ENCODE data around the gene TMEM131.

TMEM131 gene

DNA sequence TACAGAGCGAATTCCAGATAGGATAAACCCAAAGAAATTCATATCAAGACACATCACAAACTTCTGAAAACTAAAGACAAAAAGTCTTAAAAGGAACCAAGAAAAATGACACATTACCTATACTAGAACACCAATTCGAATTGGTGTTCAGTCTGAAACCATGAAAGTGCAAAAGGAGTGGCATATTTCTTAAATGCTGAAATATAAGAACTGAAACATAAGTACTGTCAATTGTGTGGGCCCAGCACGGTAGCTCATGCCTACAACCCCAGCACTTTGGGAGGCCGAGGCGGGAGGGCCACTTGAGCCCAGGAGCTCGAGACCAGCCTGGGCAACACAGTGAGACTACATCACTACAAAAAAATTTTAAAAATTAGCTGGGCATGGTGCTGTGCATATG lies 43.4 kb downstream of the TMEM131 start:
- CTCF ChIA-PET: interaction anchor here (1.3 to 3.8 kb wide), 3 partner anchors 10 to 28 kb away, joined by 3 to 15 read pairs (median 7); no protein-coding TSS in a partner anchor
- DNase-seq (ENCODE audit: extremely low spot score): no peak
- POLR2A ChIA-PET: no interaction called here
- TF ChIP-seq, protein P1, sequence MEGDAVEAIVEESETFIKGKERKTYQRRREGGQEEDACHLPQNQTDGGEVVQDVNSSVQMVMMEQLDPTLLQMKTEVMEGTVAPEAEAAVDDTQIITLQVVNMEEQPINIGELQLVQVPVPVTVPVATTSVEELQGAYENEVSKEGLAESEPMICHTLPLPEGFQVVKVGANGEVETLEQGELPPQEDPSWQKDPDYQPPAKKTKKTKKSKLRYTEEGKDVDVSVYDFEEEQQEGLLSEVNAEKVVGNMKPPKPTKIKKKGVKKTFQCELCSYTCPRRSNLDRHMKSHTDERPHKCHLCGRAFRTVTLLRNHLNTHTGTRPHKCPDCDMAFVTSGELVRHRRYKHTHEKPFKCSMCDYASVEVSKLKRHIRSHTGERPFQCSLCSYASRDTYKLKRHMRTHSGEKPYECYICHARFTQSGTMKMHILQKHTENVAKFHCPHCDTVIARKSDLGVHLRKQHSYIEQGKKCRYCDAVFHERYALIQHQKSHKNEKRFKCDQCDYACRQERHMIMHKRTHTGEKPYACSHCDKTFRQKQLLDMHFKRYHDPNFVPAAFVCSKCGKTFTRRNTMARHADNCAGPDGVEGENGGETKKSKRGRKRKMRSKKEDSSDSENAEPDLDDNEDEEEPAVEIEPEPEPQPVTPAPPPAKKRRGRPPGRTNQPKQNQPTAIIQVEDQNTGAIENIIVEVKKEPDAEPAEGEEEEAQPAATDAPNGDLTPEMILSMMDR (IDR thresholded peaks at IDR 0.05; ENCODE audit: control extremely low read depth, extremely low read depth, low read depth, missing control alignments): no peak

DNA sequence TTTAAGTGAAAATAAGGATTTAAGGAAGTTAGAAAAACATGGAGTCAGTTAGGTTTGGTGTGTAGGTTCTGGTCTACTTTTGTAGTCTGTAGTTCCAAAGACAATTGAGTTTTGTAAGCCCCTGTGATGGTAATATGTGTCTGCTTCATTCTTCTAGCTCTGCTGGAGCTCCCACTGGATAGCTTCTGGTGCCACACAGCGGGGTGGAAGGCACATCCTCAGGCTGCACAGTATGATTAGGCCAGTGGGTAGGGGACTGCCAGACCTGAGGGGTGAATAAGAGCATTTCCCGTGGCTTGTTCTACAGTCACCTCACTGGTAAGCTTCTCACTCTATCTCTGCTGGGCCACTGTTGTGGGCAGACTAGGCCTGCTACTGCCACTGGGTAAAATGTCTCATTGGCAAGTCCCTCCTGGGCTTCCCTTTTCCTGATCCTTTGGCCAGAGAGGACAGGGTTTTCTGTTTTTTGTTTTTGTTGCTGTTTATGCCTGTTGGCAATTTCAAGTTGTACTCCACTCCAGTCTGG lies 44.5 kb downstream of the TMEM131 start:
- no peak for DNase-seq (ENCODE audit: extremely low spot score)
- POLR2A ChIA-PET: interaction anchor here (0.7 kb wide), 1 partner anchor 137 kb away, joined by 4 read pairs; no protein-coding TSS in a partner anchor
- CTCF ChIA-PET: interaction anchor here (0.7 to 3.8 kb wide), 4 partner anchors 11 to 144 kb away, joined by 4 to 15 read pairs (median 6); no protein-coding TSS in a partner anchor
- TF ChIP-seq, protein P1 (IDR thresholded peaks at IDR 0.05; ENCODE audit: control extremely low read depth, extremely low read depth, low read depth, missing control alignments): no peak

DNA sequence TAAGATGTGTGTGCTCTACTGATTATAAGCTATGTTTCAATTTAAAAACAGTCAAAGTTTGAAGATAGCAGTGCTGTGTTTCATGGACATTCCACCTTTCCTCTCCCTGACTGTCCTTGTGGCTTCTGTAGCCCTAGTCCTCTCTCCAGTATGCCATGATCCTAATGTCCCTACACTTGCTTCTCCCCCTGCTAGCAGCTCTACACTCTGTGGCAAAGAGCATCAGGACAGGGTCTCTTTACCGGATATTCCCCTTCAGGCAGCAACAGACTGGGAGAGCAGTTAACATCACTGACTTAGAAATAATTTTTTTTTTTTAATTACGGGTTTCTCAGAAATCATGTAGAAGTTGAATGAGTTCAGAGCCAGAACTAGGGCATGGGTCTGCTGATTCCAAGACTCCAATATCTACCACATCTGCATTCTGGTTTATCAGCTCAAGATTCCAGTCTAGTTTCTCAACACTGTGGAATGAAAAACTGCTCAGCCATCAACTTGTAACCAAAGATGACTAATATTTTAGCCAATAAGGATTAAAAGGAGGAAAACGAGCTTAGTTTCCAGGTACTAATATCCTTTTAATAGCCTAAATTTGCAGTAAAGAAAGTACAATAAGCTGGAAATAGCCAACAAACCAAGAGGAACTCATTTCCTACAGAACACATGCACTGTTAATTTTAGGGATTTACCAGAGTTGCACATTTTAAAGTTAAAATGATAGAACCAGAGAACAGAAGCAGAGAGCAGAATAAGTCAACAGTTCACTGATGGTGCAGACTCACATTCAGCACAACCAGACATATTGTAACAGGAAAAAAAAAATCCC lies 45.2 kb downstream of the TMEM131 start:
- CTCF ChIA-PET: interaction anchor here (0.7 to 3.8 kb wide), 6 partner anchors 8 to 144 kb away, joined by 4 to 15 read pairs (median 4); no protein-coding TSS in a partner anchor
- POLR2A ChIA-PET: interaction anchor here (0.7 kb wide), 1 partner anchor 138 kb away, joined by 4 read pairs; no protein-coding TSS in a partner anchor
- no peak for DNase-seq (ENCODE audit: extremely low spot score)
- TF ChIP-seq, protein P1 (IDR thresholded peaks at IDR 0.05; ENCODE audit: control extremely low read depth, extremely low read depth, low read depth, missing control alignments): no peak

DNA sequence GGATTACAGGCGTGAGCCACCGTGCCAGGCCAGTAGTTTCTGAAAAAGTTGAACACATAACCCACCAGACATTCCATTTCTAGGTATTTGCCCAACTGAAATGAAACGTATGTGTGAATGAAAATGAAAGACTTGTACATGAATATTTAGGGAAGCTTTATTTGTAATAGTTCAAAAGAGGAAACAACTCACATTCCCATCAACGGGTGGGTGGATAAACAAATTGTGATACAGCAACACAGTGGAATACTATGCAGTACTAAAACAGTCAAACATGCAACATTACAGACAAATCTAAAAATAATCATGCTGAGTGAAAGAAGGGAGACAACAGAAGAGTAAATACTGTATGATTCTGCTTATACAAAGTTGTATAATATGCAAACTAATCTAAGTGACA lies 46.8 kb downstream of the TMEM131 start:
- CTCF ChIA-PET: interaction anchor here (1.3 to 1.4 kb wide), 2 partner anchors 10 to 13 kb away, joined by 3 to 4 read pairs; no protein-coding TSS in a partner anchor
- no peak for DNase-seq (ENCODE audit: extremely low spot score)
- TF ChIP-seq, protein P1 (IDR thresholded peaks at IDR 0.05; ENCODE audit: control extremely low read depth, extremely low read depth, low read depth, missing control alignments): no peak
- POLR2A ChIA-PET: no interaction called here

DNA sequence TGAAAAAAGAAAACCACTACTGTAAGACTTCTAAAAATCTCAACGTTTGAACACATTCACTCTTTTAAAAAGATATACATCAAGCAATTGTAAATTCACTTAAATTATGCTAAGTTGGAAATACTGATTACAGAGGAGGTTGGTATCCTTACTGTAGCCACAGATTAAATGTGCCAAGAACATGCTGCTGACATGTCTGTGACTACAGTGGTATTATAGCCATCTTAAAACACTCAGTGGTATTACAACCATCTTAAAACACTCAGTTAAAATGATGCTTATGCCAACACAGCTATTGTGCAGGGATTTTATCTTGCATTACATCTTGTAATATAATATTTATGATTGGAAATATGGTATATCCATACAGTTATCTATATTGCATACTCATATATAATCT lies 50.0 kb downstream of the TMEM131 start:
- ChIA-PET CTCF (interaction anchor here (1.2 to 1.4 kb wide), 2 partner anchors 13 to 21 kb away, joined by 3 to 4 read pairs; no protein-coding TSS in a partner anchor), POLR2A (no interaction called here)
- TF ChIP-seq, protein P1 (IDR thresholded peaks at IDR 0.05; ENCODE audit: control extremely low read depth, extremely low read depth, low read depth, missing control alignments): no peak
- no peak for DNase-seq (ENCODE audit: extremely low spot score)

DNA sequence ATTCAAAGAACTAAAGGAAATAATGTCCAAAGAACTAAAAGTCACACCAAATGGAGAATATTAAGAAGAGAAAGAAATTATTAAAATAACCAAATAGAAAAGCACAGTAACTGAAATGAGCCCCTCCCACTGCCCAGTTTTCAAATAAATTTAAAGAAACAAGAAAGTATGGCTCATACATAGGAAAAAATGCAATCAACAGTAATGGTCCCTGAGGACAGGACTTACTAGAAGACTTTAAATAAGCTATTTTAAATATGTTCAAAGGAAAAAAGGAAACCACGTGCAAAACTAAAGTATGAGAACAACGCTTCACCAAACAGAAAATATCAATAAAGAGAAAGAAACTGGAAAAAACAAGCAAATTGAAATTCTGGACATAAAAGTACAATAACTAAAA lies 58.9 kb downstream of the TMEM131 start:
- TF ChIP-seq, protein P1 (IDR thresholded peaks at IDR 0.05; ENCODE audit: control extremely low read depth, extremely low read depth, low read depth, missing control alignments): no peak
- ChIA-PET POLR2A (no interaction called here), CTCF (interaction anchor here (0.9 to 1.7 kb wide), 3 partner anchors 10 to 27 kb away, joined by 3 to 7 read pairs (median 6); no protein-coding TSS in a partner anchor)
- no peak for DNase-seq (ENCODE audit: extremely low spot score)

Data from GM10248 (cell line).